GM20431 (cell line): Measurements from ENCODE around the gene P2RY2.

ENCODE experiments used
- in situ Hi-C: fragments of 300-500 bp; cut with MseI, MboI; formaldehyde crosslinking; loops from one replicate; pipeline ENCODE4 v1.15.0; 2020; ENCODE audit warnings: low sequenced_read_pairs; ENCODE audit not compliant: unreplicated experiment

Gene P2RY2

DNA sequence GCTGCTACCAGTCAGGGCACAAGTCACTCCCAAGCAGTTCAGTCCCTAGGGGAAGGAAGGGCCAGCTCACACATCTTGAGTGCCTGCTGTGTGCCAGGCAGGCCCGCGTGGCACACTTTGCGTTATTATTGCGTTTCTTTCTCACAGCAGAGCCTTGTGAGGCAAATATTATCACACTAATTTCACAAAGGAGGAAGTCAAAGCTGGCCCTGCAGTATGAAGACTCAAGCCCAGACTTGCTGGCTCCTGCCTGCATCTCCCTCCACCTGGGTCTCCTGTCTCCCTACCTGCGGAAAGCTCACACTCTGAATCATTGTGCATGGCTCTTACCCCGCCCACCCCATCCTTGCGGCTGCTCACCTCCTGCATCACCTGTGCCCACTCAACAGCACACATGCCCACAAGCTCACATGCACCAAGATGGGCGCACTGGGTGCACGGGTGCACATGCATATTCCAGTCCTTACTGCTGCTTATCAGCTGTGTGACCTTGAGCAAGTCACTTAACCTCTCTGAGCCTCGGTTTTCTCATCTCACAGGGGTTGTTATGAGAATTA lies 31.7 kb upstream of the P2RY2 start:
- in situ Hi-C loops = loop anchor here (25.0 kb wide), 1 partner anchor 349 kb away; no protein-coding TSS in a partner anchor

GRCh38 chr11:73186886-73187285 lies 31.2 kb upstream of the P2RY2 start:
- in situ Hi-C loops = loop anchor here (25.0 kb wide), 1 partner anchor 350 kb away; no protein-coding TSS in a partner anchor

- in situ Hi-C loops = loop anchor here (25.0 kb wide), 1 partner anchor 351 kb away; no protein-coding TSS in a partner anchor
Measured at GRCh38 chr11:73187854-73188253, 30.2 kb upstream of the P2RY2 start.

DNA sequence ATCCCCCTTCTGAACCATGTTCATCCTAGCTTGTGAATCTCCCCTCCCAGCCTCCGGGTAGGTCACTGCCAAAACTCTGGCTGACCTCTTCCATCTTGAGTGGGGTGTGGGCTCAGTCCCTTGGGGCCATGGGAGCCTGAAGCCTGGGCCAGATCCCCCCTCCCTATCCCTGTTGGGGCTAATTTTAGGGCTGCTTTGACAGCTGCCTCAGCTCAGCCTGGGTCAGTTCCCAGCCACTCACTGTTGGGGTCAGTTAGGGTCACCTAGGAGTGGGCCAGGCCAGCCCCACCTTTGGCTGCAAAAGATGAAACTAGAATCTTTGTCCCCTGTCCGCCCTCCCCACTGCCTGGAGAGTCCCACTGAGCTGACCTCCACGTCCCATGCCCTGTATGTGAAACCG lies 29.8 kb upstream of the P2RY2 start:
- in situ Hi-C loops = loop anchor here (25.0 kb wide), 1 partner anchor 351 kb away; no protein-coding TSS in a partner anchor

- in situ Hi-C loops = loop anchor here (25.0 kb wide), 1 partner anchor 352 kb away; no protein-coding TSS in a partner anchor
Measured at GRCh38 chr11:73189315-73189714, 28.8 kb upstream of the P2RY2 start.

DNA sequence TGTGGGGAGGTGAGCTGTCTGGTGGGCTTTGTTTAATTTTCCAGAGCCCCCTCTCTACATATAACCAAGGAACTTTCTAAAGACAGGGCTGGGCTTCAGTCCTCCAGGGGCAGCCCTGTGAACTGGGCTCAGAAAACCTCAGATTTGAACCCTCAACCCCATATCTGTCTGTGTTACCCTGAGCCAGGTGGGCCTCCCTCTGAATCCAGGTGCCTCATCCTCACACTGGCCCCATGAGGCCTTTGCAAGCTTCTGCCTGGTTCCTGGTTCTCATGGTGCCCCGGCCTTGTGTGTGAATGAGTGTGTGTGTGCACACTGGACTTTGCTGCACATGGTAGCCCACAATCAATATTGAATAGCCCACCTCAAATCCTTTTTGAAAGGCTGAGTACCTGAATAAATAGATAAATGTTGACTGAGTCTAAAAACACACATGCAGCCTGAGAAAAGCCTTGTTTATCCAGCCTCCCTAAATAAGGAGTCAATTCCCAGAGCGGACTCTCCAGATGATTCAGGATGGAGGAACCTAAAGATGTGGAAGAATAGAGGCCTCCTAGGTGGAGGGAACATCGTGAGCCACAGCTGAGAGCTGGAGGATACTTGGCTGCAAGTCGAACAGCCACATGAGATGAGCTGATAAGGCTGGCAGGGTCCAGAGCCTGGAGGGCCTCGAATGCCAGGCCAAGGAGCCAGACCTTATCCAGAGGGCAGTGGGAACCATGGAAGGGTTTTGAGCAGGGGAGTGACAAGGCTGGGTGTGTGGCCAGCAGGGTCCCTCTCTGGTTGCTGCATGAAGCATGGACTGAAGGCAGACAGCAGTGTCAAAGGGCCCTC lies 28.1 kb upstream of the P2RY2 start:
- in situ Hi-C loops = loop anchor here (25.0 kb wide), 1 partner anchor 353 kb away; no protein-coding TSS in a partner anchor

DNA sequence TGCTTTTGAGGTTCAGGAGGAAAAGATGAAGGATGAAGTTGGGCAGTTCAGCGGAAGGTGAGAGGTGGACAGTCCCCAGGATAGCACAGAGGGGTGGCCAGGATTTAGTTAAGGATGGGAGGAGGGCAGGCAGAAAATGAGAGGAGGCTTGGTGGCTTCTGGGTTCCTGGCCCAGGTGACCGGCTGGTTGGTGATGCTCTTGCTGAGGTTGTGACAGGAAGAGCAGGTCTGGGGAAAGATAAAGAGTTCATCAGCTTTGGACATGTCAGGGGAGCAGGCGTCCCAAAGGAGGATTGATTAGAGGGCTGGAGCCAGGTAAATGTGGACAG lies 27.6 kb upstream of the P2RY2 start:
- in situ Hi-C loops = loop anchor here (25.0 kb wide), 1 partner anchor 353 kb away; no protein-coding TSS in a partner anchor

GRCh38 chr11:73191151-73191550 lies 26.9 kb upstream of the P2RY2 start:
- in situ Hi-C loops = loop anchor here (25.0 kb wide), 1 partner anchor 354 kb away; no protein-coding TSS in a partner anchor

- in situ Hi-C loops = loop anchor here (25.0 kb wide), 1 partner anchor 355 kb away; no protein-coding TSS in a partner anchor
Measured at GRCh38 chr11:73192272-73192671, 25.8 kb upstream of the P2RY2 start.

- in situ Hi-C loops = loop anchor here (25.0 kb wide), 1 partner anchor 356 kb away; no protein-coding TSS in a partner anchor
Measured at GRCh38 chr11:73193251-73194033, 24.6 kb upstream of the P2RY2 start.

DNA sequence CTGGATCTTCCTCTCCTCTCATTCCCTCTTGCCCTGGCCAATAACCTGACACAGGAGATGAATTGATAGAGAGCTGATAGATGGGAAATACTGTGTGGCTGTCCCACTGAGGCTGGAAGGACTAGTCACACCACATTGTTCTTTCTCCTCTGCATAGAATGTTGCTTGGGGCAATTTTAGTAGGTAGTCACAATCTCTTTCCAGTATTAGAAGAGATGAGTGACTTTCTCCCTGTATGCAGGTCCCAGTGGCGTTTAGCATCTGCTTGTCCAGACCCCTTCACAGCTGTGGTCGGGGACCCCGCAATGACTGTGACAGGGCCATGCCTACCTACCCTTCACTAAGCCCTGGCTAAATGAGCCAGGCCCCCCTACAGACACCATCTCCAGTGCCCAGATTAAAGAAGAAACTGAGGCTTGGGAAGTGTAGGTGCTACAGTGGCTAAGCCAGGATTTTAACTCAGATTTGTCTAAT lies 24.0 kb upstream of the P2RY2 start:
- in situ Hi-C loops = loop anchor here (25.0 kb wide), 1 partner anchor 357 kb away; no protein-coding TSS in a partner anchor

DNA sequence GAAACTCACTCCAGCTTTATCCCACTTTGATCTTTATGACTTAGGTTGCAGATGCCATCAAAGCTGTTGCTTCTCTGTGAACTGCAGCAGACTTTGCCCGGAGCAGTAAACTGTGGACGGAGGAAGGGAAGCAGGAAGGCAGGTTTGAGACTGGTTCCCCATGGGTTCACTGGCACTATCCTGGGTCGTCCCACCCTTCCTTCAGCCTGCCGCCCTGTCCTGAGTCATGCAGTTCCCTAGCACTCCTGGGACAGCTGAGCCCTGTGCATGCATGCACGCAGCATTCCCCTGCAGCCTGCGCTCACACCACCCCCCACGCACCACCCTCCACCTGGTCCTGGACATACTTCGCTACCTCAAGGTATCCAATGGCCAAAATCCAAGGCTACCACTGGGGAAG lies 23.5 kb upstream of the P2RY2 start:
- in situ Hi-C loops = loop anchor here (25.0 kb wide), 1 partner anchor 357 kb away; no protein-coding TSS in a partner anchor

DNA sequence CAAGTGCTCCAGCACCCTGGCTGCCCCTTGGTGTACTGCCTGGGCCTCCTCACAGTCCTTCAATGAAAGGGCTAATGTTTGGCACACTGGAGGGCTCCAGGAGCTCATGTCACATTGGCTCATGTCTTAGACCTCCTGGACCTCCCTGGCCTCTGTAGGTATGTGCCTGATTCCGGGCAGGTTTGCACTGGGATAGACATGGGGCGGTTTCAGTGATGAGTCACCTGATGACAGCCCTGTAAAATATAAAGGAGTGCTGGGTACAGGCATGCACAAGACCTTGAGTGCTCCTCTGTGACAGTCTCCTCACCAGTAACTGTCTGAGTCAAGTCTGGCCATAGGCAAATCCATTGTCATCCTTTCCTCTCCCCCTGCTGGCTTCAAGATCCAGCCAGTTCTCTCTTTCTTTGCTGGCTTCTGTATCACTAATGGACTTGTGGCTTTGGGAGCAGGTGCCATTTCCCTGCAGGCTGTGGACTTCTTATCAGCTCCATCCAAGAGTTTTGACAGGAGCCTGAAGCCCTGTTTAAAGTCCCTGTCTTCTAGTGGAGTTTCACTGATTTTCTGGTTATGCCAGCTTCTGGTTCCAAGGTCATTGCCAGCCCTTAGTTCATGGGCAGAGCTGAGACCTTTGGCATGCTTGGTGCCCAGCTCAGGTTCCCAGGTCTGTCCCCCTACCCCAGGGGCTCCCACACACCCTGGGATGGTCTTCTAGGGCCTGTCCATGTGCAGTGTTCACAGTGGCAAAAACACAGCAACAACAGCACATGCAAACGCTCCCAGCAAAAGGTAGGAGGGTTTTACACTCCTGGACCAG lies 22.7 kb upstream of the P2RY2 start:
- in situ Hi-C loops = loop anchor here (25.0 kb wide), 1 partner anchor 358 kb away; no protein-coding TSS in a partner anchor

- in situ Hi-C loops = loop anchor here (25.0 kb wide), 1 partner anchor 359 kb away; no protein-coding TSS in a partner anchor
Measured at GRCh38 chr11:73196576-73196975, 21.5 kb upstream of the P2RY2 start.

GRCh38 chr11:73197348-73197747 lies 20.7 kb upstream of the P2RY2 start:
- in situ Hi-C loops = loop anchor here (25.0 kb wide), 1 partner anchor 360 kb away; no protein-coding TSS in a partner anchor

DNA sequence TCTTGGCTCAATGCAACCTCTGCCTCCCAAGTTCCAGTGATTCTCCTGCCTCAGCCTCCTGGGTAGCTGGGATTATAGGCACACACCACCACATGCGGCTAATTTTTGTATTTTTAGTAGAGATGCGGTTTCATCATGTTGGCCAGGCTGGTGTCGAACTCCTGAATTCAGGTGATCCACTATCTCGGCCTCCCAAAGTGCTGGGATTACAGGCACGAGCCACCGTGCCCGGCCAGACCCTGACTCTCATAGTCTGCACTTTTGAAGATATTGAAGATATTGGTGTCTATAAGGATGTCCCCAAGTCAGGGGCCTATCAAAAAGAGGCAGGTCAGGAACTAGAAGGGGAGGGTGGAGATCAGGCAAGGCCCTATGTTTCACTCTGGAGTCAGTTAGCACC lies 20.3 kb upstream of the P2RY2 start:
- in situ Hi-C loops = loop anchor here (25.0 kb wide), 1 partner anchor 360 kb away; no protein-coding TSS in a partner anchor

DNA sequence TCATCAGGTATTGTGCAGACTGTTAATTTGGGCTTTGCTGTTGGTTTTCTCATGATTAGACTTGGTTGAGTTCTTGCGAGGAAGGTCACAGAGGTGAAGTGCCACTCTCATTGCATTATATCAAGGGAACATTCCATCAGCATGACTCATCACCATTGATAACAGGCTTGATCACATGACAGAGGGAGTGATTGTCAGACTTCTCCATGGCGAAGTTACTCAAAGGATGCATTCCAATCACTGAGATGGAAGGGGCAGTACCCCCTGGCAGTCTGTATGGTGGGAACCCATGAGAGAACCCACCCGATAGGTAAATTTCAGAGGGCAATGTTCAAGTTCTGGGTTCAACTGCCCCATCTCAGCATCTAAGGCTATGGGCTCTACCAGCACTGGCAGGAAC lies 19.4 kb upstream of the P2RY2 start:
- in situ Hi-C loops = loop anchor here (25.0 kb wide), 1 partner anchor 361 kb away; no protein-coding TSS in a partner anchor

DNA sequence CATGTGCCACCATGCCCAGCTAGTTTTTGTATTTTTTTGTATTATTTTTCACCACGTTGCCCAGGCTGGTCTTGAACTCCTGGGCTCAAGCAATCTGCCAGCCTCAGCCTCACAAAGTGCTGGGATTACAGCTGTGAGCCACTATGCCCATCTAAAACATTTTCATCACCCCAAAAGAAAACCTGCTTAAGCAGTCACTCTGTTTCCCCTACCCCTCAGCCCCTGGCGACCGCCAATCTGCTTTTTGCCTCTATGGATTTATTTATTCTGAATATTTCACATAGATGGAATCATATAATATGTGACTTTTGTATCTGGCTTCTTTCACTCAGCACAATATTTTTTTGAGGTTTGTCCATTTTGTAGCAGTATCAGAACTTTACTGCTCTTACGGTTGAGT lies 18.6 kb upstream of the P2RY2 start:
- in situ Hi-C loops = loop anchor here (25.0 kb wide), 1 partner anchor 362 kb away; no protein-coding TSS in a partner anchor

DNA sequence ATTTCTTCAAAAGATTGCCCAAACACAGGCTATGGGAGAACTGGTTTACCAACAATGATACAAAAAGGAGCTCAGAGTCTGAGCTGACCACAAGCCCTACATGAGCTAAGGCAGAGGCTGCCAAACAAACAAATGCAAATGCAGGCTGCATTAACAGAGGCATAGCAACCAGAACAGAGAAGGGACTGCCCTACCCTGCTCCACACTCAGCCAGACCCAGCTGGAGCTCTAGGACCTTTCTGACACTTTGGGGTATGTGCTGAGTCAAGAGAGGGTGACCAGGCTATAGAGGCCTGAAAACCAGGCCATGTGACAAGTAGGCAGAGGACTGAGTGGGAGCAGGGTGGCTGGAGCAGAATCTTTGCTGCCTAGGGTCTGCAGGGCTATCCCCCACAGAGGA lies 17.8 kb upstream of the P2RY2 start:
- in situ Hi-C loops = no loop called here
